ENCODE data around the gene P2RY14. TPM values are rescaled to one million over a fixed set of nuclear protein-coding genes. Genes with fewer than 3 reads are reported as not detected.
"Not testable (repeated sequence)": the region's sequence is repeated elsewhere in the genome, so short reads cannot be mapped to it uniquely, and the experiment has no call there.

The P2RY14 gene
- total RNA-seq, 4 donors from 2014 or later, result 1.8 to 3.7 (median 2.8) TPM

- TF ChIP-seq POLR2A (IDR thresholded peaks at IDR 0.05) (no peak), CTCF (IDR thresholded peaks at IDR 0.05) (no peak)
- H3K4me3 ChIP-seq (ENCODE audit: low read depth, poor library complexity, severe bottlenecking), result no peak overlapping the region
- WGBS, 2 donors, result 77 to 88% methylated on average over 8 of the region's 8 CpGs
- DNase-seq (ENCODE audit: low spot score in 2 of 2), result peak in 1 of 2 donors; percentile 43
- intact Hi-C loops (cut with DNase I; ENCODE audit: low total_unique reads), result no loop called here
Measured at GRCh38 chr3:151262871-151263525, 15.3 kb downstream of the P2RY14 start.

GRCh38 chr3:151259664-151260063 lies 18.7 kb downstream of the P2RY14 start:
- DNase-seq (ENCODE audit: low spot score in 2 of 2), result no peak
- WGBS, 2 donors, result 70 to 74% methylated on average over 3 of the region's 3 CpGs
- TF ChIP-seq CTCF (IDR thresholded peaks at IDR 0.05), result no peak
- TF ChIP-seq POLR2A (IDR thresholded peaks at IDR 0.05), result no peak
- no peak overlapping the region for H3K4me3 ChIP-seq (ENCODE audit: low read depth, poor library complexity, severe bottlenecking)
- intact Hi-C loops (cut with DNase I; ENCODE audit: low total_unique reads), result no loop called here

GRCh38 chr3:151256749-151257148 lies 21.6 kb downstream of the P2RY14 start:
- 63 to 79% methylated on average over 1 of the region's 1 CpG for WGBS, 2 donors
- no peak for TF ChIP-seq POLR2A (IDR thresholded peaks at IDR 0.05)
- no peak for TF ChIP-seq CTCF (IDR thresholded peaks at IDR 0.05)
- no peak overlapping the region for H3K4me3 ChIP-seq (ENCODE audit: low read depth, poor library complexity, severe bottlenecking)
- intact Hi-C loops (cut with DNase I; ENCODE audit: low total_unique reads), result no loop called here
- no peak for DNase-seq (ENCODE audit: low spot score in 2 of 2)

GRCh38 chr3:151248772-151249337 lies 29.5 kb downstream of the P2RY14 start:
- TF ChIP-seq CTCF (IDR thresholded peaks at IDR 0.05) (no peak), POLR2A (IDR thresholded peaks at IDR 0.05) (no peak)
- H3K4me3 ChIP-seq (ENCODE audit: low read depth, poor library complexity, severe bottlenecking), result no peak overlapping the region
- 67 to 68% methylated on average over 3 of the region's 3 CpGs for WGBS, 2 donors
- DNase-seq (ENCODE audit: low spot score in 2 of 2), result no peak
- intact Hi-C loops (cut with DNase I; ENCODE audit: low total_unique reads), result no loop called here

GRCh38 chr3:151242006-151242405 lies 36.3 kb downstream of the P2RY14 start:
- WGBS, 2 donors, result 90 to 95% methylated on average over 18 of the region's 18 CpGs
- H3K4me3 ChIP-seq (ENCODE audit: low read depth, poor library complexity, severe bottlenecking); DNase-seq (ENCODE audit: low spot score in 2 of 2); intact Hi-C loops (cut with DNase I; ENCODE audit: low total_unique reads): not testable (repeated sequence)

- WGBS, 2 donors, result 83 to 86% methylated on average over 7 of the region's 7 CpGs
- no peak for DNase-seq (ENCODE audit: low spot score in 2 of 2)
- no peak overlapping the region for H3K4me3 ChIP-seq (ENCODE audit: low read depth, poor library complexity, severe bottlenecking)
- TF ChIP-seq POLR2A (IDR thresholded peaks at IDR 0.05), result no peak
- TF ChIP-seq CTCF (IDR thresholded peaks at IDR 0.05), result no peak
- intact Hi-C loops (cut with DNase I; ENCODE audit: low total_unique reads), result no loop called here
Measured at GRCh38 chr3:151236736-151237135, 41.6 kb downstream of the P2RY14 start.
